HepG2 (cell line): ENCODE data around the gene ACP7. TPM values are rescaled to one million over a fixed set of nuclear protein-coding genes. Genes with fewer than 3 reads are reported as not detected.

Experiments
- HNF4G ChIP-seq, 2 experiments: sonication (generic) in 1 of 2; formaldehyde crosslinking in 1 of 2; IDR thresholded peaks; 2 replicates each; pipeline versions ENCODE4 v1.4.0 to v1.6.1; 2011 to 2020; ENCODE audit warnings: borderline replicate concordance in 2 of 2, low read depth in 2 of 2, mild to moderate bottlenecking in 2 of 2, low read length in 1 of 2, missing genetic modification reagents in 1 of 2, moderate library complexity in 1 of 2
- LCORL ChIP-seq, 2 experiments: fragments of 450-650 bp in 1 of 2; sonication (generic) in 1 of 2; formaldehyde crosslinking in 1 of 2; IDR thresholded peaks; 2 replicates each; pipeline versions ENCODE4 v1.5.0 to v1.6.1; 2017 to 2020; ENCODE audit warnings: antibody characterized with exemption in 1 of 2, missing genetic modification reagents in 1 of 2
- MTA3 ChIP-seq: sonication (generic); formaldehyde crosslinking; IDR thresholded peaks from 2 replicates; pipeline ENCODE4 v1.4.0; 2020; ENCODE audit warnings: missing genetic modification reagents
- NR1H2 ChIP-seq: sonication (generic); formaldehyde crosslinking; IDR thresholded peaks from 2 replicates; pipeline ENCODE4 v1.8.1; 2022; ENCODE audit warnings: low read depth, missing genetic modification reagents, borderline replicate concordance
- ONECUT2 ChIP-seq: sonication (generic); formaldehyde crosslinking; IDR thresholded peaks from 2 replicates; pipeline ENCODE4 v1.4.0; 2020; ENCODE audit warnings: missing genetic modification reagents
- SATB2 ChIP-seq: sonication (generic); formaldehyde crosslinking; IDR thresholded peaks from 2 replicates; pipeline ENCODE4 v1.5.0; 2020; ENCODE audit warnings: missing genetic modification reagents
- ZFP90 ChIP-seq: sonication (generic); formaldehyde crosslinking; IDR thresholded peaks from 2 replicates; pipeline ENCODE4 v1.8.0; 2022; ENCODE audit warnings: missing genetic modification reagents, mild to moderate bottlenecking, inconsistent platforms, borderline replicate concordance
- ZNF282 ChIP-seq: fragments of 450-650 bp; IDR thresholded peaks from 2 replicates; pipeline ENCODE4 v1.6.1; 2018; ENCODE audit not compliant: partially characterized antibody
- ZNF589 ChIP-seq: sonication (generic); formaldehyde crosslinking; conservative IDR thresholded peaks from 2 replicates; pipeline ENCODE4 v1.8.0; 2022; ENCODE audit warnings: mild to moderate bottlenecking, moderate library complexity, missing genetic modification reagents
- ZNF720 ChIP-seq: sonication (generic); formaldehyde crosslinking; IDR thresholded peaks from 2 replicates; pipeline ENCODE4 v1.4.0; 2020; ENCODE audit warnings: missing genetic modification reagents
- polyA plus RNA-seq, 8 experiments: library from polyadenylated mRNA; depleted of rRNA in 3 of 8; stranded (reverse) in 7 of 8; unstranded in 1 of 8; fragments of >200 nt; fragmentation: Illumina TruSeq in 4 of 8; extraction: Trizol in 4 of 8; gene quantifications; 2 replicates each; pipeline versions ENCODE4 v1.2.1 to v1.2.3, GENCODE V29; 2011 to 2016; ENCODE audit warnings: low read depth in 4 of 8, missing spikeins in 1 of 8, mixed read lengths in 1 of 8; ENCODE audit not compliant: insufficient read depth in 1 of 8
- total RNA-seq, 5 experiments: library from RNA; depleted of rRNA; stranded (reverse); fragments of >200 nt; fragmentation: Illumina TruSeq; extraction: Trizol; gene quantifications; 2 replicates each; pipeline ENCODE4 v1.2.3, GENCODE V29; 2016; ENCODE audit warnings: low read depth in 1 of 5
- TF ChIP-seq, protein P1 (sequence below): sonication (generic); formaldehyde crosslinking; IDR thresholded peaks from 2 replicates; pipeline ENCODE4 v1.5.0; 2020; ENCODE audit warnings: missing genetic modification reagents, mild to moderate bottlenecking, borderline replicate concordance
- TF ChIP-seq, protein P2 (sequence below): sonication (generic); formaldehyde crosslinking; IDR thresholded peaks from 2 replicates; pipeline ENCODE4 v1.8.0; 2022; ENCODE audit warnings: mild to moderate bottlenecking, missing genetic modification reagents, moderate library complexity
- TF ChIP-seq, protein P3 (sequence below): sonication (generic); IDR thresholded peaks from 2 replicates; pipeline ENCODE4 v1.6.1; 2016; ENCODE audit warnings: low read depth, borderline replicate concordance
- TF ChIP-seq, protein P4 (sequence below): sonication (generic); formaldehyde crosslinking; IDR thresholded peaks from 2 replicates; pipeline ENCODE4 v1.5.1; 2020; ENCODE audit warnings: mild to moderate bottlenecking, missing genetic modification reagents, borderline replicate concordance

ACP7 gene
- total and polyA plus RNA-seq, 2 of the 13 experiments (the other 11 are each of a cell fraction or from before 2014, with no cell fraction given), result not detected

DNA sequence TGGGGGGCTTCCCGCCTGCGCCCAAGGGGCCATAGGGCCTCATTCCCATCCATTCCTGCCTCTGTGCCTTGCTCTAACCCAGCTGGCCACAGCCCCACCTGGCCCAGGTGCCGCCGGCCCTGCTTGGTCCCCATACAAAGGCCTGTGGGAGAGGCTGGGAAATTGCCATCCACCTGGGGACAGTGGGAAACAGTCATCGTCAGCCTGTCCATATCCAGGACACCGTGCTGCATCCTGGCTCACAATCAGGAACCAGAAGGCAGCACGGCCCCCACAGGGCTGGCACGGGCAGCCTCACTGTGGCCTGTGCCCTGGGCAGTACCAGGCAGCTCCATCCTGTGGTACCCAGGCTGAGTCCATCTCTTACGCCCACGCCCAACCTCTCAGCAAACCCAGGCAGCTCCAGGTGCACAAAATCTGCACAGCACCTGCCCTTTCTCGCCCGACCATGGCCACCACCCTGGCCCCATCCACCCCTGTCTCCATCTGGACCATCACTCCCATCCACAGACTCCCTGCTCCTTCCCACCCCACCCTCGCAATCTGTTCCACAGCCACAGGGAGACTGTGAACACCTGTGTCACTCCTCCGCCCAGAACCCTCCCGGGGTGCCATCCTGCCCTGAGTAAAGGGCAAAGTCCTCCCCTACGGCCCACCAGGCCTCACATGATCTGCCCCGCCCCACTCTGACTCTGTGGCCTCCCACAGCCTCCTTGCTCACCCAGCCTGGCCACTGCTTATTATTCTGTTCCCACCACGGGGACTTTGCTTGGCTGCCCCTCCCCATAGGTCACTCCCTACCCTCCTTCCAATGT is 30.7 kb upstream of the ACP7 start (continued):
- TF ChIP-seq, protein P1, sequence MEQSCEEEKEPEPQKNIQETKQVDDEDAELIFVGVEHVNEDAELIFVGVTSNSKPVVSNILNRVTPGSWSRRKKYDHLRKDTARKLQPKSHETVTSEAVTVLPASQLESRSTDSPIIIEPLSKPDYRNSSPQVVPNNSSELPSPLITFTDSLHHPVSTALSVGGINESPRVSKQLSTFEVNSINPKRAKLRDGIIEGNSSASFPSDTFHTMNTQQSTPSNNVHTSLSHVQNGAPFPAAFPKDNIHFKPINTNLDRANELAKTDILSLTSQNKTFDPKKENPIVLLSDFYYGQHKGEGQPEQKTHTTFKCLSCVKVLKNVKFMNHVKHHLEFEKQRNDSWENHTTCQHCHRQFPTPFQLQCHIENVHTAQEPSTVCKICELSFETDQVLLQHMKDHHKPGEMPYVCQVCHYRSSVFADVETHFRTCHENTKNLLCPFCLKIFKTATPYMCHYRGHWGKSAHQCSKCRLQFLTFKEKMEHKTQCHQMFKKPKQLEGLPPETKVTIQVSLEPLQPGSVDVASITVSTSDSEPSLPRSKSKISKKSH (CRISPR knock-in tag), result no peak
- no peak for TF ChIP-seq MTA3
- no peak for TF ChIP-seq LCORL (IDR thresholded peaks at IDR 0.05)
- TF ChIP-seq LCORL (CRISPR knock-in tag; IDR thresholded peaks at IDR 0.05), result peak; percentile 75
- TF ChIP-seq, protein P2, sequence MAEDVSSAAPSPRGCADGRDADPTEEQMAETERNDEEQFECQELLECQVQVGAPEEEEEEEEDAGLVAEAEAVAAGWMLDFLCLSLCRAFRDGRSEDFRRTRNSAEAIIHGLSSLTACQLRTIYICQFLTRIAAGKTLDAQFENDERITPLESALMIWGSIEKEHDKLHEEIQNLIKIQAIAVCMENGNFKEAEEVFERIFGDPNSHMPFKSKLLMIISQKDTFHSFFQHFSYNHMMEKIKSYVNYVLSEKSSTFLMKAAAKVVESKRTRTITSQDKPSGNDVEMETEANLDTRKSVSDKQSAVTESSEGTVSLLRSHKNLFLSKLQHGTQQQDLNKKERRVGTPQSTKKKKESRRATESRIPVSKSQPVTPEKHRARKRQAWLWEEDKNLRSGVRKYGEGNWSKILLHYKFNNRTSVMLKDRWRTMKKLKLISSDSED (CRISPR knock-in tag), result no peak
- no peak for TF ChIP-seq ZNF589 (CRISPR knock-in tag)
- TF ChIP-seq, protein P3, sequence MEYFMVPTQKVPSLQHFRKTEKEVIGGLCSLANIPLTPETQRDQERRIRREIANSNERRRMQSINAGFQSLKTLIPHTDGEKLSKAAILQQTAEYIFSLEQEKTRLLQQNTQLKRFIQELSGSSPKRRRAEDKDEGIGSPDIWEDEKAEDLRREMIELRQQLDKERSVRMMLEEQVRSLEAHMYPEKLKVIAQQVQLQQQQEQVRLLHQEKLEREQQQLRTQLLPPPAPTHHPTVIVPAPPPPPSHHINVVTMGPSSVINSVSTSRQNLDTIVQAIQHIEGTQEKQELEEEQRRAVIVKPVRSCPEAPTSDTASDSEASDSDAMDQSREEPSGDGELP, result peak; percentile 66; the same call in 1 of the 2 replicates
- no peak for TF ChIP-seq ZNF282
- TF ChIP-seq NR1H2, result no peak
- TF ChIP-seq ZNF720 (CRISPR knock-in tag), result no peak
- peak; percentile 83 for TF ChIP-seq HNF4G (IDR thresholded peaks at IDR 0.05; ENCODE audit: borderline replicate concordance, low read depth, low read length)
- TF ChIP-seq HNF4G (CRISPR knock-in tag; IDR thresholded peaks at IDR 0.05; ENCODE audit: borderline replicate concordance, low read depth), result peak; percentile 90; the same call in 1 of the 2 replicates
- TF ChIP-seq ZFP90 (CRISPR knock-in tag), result no peak
- TF ChIP-seq, protein P4, sequence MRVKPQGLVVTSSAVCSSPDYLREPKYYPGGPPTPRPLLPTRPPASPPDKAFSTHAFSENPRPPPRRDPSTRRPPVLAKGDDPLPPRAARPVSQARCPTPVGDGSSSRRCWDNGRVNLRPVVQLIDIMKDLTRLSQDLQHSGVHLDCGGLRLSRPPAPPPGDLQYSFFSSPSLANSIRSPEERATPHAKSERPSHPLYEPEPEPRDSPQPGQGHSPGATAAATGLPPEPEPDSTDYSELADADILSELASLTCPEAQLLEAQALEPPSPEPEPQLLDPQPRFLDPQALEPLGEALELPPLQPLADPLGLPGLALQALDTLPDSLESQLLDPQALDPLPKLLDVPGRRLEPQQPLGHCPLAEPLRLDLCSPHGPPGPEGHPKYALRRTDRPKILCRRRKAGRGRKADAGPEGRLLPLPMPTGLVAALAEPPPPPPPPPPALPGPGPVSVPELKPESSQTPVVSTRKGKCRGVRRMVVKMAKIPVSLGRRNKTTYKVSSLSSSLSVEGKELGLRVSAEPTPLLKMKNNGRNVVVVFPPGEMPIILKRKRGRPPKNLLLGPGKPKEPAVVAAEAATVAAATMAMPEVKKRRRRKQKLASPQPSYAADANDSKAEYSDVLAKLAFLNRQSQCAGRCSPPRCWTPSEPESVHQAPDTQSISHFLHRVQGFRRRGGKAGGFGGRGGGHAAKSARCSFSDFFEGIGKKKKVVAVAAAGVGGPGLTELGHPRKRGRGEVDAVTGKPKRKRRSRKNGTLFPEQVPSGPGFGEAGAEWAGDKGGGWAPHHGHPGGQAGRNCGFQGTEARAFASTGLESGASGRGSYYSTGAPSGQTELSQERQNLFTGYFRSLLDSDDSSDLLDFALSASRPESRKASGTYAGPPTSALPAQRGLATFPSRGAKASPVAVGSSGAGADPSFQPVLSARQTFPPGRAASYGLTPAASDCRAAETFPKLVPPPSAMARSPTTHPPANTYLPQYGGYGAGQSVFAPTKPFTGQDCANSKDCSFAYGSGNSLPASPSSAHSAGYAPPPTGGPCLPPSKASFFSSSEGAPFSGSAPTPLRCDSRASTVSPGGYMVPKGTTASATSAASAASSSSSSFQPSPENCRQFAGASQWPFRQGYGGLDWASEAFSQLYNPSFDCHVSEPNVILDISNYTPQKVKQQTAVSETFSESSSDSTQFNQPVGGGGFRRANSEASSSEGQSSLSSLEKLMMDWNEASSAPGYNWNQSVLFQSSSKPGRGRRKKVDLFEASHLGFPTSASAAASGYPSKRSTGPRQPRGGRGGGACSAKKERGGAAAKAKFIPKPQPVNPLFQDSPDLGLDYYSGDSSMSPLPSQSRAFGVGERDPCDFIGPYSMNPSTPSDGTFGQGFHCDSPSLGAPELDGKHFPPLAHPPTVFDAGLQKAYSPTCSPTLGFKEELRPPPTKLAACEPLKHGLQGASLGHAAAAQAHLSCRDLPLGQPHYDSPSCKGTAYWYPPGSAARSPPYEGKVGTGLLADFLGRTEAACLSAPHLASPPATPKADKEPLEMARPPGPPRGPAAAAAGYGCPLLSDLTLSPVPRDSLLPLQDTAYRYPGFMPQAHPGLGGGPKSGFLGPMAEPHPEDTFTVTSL (CRISPR knock-in tag), result 0 out of 2 replicates have a peak, but pooled peaks have one; percentile 38
- no peak for TF ChIP-seq ONECUT2 (CRISPR knock-in tag)
- TF ChIP-seq SATB2 (CRISPR knock-in tag), result no peak
